GM18526 (cell line): ENCODE results near the gene FXYD4.
A peak's percentile ranks its signal among the peaks of the same experiment; 100 is the strongest.

Source experiments
- POLR2A ChIP-seq: IDR thresholded peaks from 3 replicates; pipeline ENCODE4 v1.6.1; 2011; ENCODE audit not compliant: insufficient read length; ENCODE audit errors: extremely low read depth

Gene FXYD4

DNA sequence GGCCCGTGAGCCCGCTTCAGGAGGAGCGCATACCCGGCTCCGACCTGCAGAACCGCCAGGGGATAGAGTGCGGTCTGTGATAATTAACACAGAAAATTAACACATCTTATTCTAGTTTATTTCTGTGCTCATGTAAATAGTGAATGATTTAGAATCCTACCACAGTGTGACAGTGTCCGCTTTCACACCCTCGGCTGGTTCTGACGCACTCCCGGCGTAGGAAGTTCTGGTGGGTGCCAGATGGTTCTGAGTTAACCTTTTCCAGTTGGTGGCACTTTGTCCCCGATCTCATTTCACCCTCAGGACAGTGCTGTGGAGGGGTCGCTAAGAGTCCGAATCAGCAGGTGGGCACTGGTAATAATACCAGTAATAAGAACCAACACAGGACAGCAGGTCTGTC is 28.3 kb upstream of the FXYD4 start:
- no peak for TF ChIP-seq POLR2A

DNA sequence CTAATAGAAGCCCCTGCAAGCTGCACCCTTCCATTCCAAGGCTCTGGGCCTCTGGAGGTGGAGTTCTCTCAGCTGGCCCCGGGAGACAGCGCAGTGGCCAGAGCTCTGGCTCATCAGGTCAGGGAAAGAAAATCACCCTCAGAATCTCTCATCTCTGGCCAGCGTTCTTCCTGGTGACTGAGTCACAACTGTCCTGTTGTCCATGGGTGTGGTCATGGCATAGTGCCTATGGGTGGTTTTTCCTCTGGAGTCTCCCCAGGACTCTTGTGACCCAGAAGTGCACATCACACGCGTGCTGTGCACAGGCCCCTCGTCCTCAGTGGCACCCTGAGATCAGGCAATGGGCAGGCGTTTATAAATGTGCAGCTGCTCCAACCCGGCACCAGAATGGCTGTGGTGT is 27.4 kb upstream of the FXYD4 start:
- no peak for TF ChIP-seq POLR2A

DNA sequence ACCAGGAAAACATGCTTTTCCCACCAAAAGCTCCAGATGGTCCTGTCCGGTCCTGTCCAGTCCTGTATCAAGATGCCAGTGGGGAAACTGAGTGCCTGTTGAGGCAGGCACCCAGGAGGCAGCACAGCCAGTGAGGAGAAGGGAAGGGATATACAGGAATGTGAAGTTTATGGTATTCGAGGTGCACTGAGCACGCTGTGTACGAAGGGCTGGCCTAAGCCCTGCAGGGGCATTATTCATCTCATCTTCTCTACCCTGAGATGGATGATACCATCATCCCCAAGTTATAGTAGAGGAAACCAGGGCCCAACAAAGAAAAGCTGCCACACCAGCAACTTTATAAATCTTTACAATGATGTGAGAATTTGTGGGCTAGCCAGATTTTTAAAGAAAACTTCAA is 23.4 kb upstream of the FXYD4 start:
- no peak for TF ChIP-seq POLR2A

DNA sequence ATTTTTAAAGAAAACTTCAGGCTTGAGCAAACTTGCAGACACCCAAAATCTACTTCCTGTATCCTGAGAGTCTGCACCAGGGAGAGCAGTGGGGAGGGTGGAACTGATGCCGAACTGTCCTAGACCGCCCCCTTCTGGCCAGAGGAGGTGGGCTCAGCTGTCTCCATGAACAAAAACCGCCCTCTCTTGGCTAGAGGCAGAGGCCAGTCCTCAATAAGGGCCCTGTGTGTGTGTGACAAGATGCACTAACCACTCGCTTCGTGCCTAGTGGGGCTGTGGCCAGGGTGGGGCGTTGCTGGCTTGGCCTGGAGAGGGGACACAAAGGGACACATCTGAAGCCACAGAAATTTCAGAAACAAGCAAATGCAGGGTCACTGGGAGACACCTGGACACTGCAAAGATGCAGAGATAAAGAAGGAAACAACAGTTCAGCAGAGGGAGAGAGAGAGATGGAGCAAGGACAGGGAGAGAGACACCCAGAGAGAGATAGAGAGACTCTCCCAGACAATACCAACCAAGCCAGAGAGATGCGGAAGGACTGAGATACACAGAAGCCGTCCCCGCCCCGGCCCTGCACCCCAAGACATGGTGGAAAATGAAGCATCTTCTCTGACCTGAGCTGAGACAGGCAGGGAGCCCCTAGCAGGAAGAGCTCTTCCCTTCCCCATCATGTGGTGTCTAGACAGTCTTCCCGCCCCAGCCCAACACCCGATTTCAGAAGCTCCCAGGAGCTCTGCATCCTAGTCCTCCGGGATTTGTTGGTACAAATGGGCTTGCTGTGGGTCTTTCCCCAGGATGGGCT is 22.7 kb upstream of the FXYD4 start:
- no peak for TF ChIP-seq POLR2A

DNA sequence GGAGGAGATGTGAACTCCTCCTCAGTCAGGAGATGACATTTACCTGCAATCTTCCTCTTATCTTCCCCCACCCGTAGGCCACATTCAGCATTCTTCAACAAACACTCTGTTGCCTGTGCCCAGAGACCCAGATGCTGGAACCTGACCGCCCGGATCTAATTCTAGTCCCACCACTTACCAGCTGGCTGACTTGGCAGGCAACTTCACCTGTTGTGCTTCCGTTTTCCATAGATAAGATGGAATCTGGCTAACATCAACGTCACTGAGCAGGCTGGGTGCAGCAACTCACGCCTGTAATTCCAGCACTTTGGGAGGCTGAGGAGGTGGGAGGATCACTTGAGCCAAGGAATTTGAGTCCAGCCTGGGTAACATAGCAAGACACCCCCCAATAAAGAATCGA is 21.3 kb upstream of the FXYD4 start:
- no peak for TF ChIP-seq POLR2A

- no peak for TF ChIP-seq POLR2A
Measured at GRCh38 chr10:43350686-43351085, 20.8 kb upstream of the FXYD4 start.

GRCh38 chr10:43351301-43351700 is 20.1 kb upstream of the FXYD4 start:
- TF ChIP-seq POLR2A: no peak

DNA sequence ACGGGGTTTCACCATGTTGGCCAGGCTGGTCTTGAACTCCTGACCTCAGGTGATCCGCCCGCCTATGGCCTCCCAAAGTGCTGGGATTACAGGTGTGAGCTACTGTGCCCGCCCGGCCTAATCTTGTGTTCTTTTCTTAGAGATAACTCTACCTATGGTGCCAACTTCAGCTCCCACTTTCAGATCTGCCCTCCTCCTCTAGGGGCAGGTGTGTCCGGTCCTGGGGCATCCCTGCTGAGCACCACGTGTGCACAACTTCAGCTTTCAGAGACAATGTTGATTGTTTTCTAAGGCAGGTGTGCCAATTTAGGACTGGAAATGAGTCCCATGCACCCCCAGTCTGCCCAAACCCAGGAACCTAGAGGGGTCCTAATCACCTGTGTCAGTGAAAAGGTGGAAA is 18.5 kb upstream of the FXYD4 start:
- TF ChIP-seq POLR2A: no peak

- no peak for TF ChIP-seq POLR2A
Measured at GRCh38 chr10:43353495-43354329, 17.7 kb upstream of the FXYD4 start.

DNA sequence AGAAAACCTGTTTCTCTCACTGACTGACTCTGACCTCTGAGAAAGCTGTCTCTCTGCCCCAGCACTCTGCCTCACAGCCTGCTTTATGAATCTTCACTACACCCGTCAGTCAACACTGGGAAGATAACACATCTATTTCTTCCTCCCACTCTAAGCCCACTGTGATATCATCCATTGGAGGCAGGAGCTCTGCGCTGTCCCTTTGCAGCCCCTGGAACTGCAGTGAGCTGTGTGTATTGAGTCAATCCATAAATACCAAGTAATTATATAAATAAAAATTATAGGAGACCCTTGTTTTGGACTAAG is 17.2 kb upstream of the FXYD4 start:
- no peak for TF ChIP-seq POLR2A

- TF ChIP-seq POLR2A: no peak
Measured at GRCh38 chr10:43354879-43355380, 16.5 kb upstream of the FXYD4 start.

GRCh38 chr10:43355749-43356371 is 15.6 kb upstream of the FXYD4 start:
- TF ChIP-seq POLR2A: no peak

GRCh38 chr10:43360086-43360485 is 11.3 kb upstream of the FXYD4 start:
- no peak for TF ChIP-seq POLR2A

DNA sequence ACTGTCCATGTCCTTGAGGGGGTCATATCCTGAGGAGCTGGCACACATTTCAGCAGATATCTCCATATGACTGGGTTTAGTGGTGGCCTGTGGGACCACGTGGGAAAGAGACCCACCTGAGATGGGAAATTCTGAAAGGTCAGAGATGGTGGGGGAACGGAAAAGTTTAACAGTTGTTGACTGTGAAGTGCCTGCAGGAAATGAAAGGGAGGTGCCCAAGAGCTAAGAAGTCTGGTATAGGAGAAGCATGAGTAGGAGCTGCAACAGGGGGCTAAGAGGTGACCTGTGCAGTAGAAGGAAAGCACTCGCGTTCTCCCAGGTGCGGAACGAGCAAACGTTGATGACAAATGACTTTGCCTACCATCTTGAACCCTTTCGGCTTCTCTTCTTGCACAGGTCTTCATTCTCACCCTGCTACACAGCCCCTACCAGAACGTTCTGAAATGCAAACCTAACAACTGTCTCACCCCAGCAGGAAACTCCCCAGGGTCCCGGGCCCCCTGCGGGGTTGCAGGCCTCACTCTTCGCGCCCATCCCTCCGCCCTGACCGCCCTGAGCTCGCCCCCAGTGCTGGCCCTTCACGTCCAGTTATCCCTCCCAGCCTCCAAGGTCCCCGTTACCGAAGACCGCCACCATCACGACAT is 9.8 kb upstream of the FXYD4 start:
- TF ChIP-seq POLR2A: no peak

GRCh38 chr10:43362191-43362839 is 9.1 kb upstream of the FXYD4 start:
- TF ChIP-seq POLR2A: peak; percentile 55
